HepG2 (cell line): ENCODE results near the gene ELAVL2.

Experiments used
- CTCF ChIP-seq: sonication (generic); formaldehyde crosslinking; IDR thresholded peaks from 2 replicates; pipeline ENCODE4 v1.5.0; 2020; ENCODE audit warnings: mild to moderate bottlenecking, missing genetic modification reagents, moderate library complexity
- EHMT2 ChIP-seq: fragments of 200-600 bp; sonication (generic); IDR thresholded peaks from 2 replicates; pipeline ENCODE4 v1.7.0; 2017; ENCODE audit warnings: antibody characterized with exemption, low read depth, low read length, borderline replicate concordance
- ELF3 ChIP-seq: IDR thresholded peaks from 2 replicates; pipeline ENCODE4 v1.6.1; 2016; ENCODE audit warnings: missing genetic modification reagents, missing compliant biosample characterization
- FOXM1 ChIP-seq: sonication (generic); formaldehyde crosslinking; IDR thresholded peaks from 2 replicates; pipeline ENCODE4 v1.5.0; 2020; ENCODE audit warnings: missing genetic modification reagents
- NR0B2 ChIP-seq: sonication (generic); formaldehyde crosslinking; IDR thresholded peaks from 2 replicates; pipeline ENCODE4 v1.4.0; 2020; ENCODE audit warnings: mild to moderate bottlenecking, missing genetic modification reagents
- POLR2A ChIP-seq, 2 experiments: IDR thresholded peaks; 2 replicates each; pipeline ENCODE4 v1.6.1; 2011; ENCODE audit warnings: low read depth in 2 of 2, low read length in 2 of 2, mild to moderate bottlenecking in 1 of 2, moderate library complexity in 1 of 2; ENCODE audit not compliant: insufficient read depth in 1 of 2
- POLR2AphosphoS5 ChIP-seq: IDR thresholded peaks from 2 replicates; pipeline ENCODE4 v1.6.1; 2012; ENCODE audit warnings: low read depth, low read length
- STAG1 ChIP-seq: sonication (generic); formaldehyde crosslinking; IDR thresholded peaks from 2 replicates; pipeline ENCODE4 v1.4.0; 2020; ENCODE audit warnings: missing genetic modification reagents
- TFE3 ChIP-seq: IDR thresholded peaks from 2 replicates; pipeline ENCODE4 v1.6.1; 2016

- TF ChIP-seq POLR2AphosphoS5 (no peak), FOXM1 (CRISPR knock-in tag) (no peak), STAG1 (no peak), CTCF (no peak), NR0B2 (CRISPR knock-in tag) (no peak), TFE3 (CRISPR knock-in tag) (no peak), ELF3 (CRISPR knock-in tag) (no peak), POLR2A (IDR thresholded peaks at IDR 0.05; ENCODE audit: insufficient read depth in 1 of 2, low read depth in 2 of 2, low read length in 2 of 2) (no peak), EHMT2 (no peak)
Measured at GRCh38 chr9:23752859-23753258, 73.2 kb downstream of the ELAVL2 start.
